H7 (cell line): Measurements from ENCODE around the gene PLA2G4A. TPM values are rescaled to one million over a fixed set of nuclear protein-coding genes. Genes with fewer than 3 reads are reported as not detected.

ENCODE experiments used
- DNase-seq: peaks from one replicate; pipeline ENCODE4 v3.0.0; 2012
- H3K27me3 ChIP-seq: 2 replicates; pipeline ENCODE4 v1.6.0; 2011; ENCODE audit warnings: mild to moderate bottlenecking, low read length; ENCODE audit not compliant: control insufficient read depth, insufficient read depth
- H3K36me3 ChIP-seq: replicated peaks from 2 replicates; pipeline ENCODE4 v1.5.1; 2011; ENCODE audit warnings: low read length; ENCODE audit not compliant: control insufficient read depth, insufficient read depth
- H3K4me3 ChIP-seq: 2 replicates; pipeline ENCODE4 v1.5.1; 2011; ENCODE audit warnings: low read depth, mild to moderate bottlenecking, control low read depth, low read length, moderate library complexity; ENCODE audit not compliant: insufficient read depth
- total RNA-seq: library from RNA; depleted of rRNA; stranded (reverse); fragments of >200 nt; shearing (Covaris generic); gene quantifications from 2 replicates; pipeline ENCODE4 v1.2.3, GENCODE V29; 2014

PLA2G4A gene
- total RNA-seq, 1 experiment from 2014 or later = 1.1 TPM

DNA sequence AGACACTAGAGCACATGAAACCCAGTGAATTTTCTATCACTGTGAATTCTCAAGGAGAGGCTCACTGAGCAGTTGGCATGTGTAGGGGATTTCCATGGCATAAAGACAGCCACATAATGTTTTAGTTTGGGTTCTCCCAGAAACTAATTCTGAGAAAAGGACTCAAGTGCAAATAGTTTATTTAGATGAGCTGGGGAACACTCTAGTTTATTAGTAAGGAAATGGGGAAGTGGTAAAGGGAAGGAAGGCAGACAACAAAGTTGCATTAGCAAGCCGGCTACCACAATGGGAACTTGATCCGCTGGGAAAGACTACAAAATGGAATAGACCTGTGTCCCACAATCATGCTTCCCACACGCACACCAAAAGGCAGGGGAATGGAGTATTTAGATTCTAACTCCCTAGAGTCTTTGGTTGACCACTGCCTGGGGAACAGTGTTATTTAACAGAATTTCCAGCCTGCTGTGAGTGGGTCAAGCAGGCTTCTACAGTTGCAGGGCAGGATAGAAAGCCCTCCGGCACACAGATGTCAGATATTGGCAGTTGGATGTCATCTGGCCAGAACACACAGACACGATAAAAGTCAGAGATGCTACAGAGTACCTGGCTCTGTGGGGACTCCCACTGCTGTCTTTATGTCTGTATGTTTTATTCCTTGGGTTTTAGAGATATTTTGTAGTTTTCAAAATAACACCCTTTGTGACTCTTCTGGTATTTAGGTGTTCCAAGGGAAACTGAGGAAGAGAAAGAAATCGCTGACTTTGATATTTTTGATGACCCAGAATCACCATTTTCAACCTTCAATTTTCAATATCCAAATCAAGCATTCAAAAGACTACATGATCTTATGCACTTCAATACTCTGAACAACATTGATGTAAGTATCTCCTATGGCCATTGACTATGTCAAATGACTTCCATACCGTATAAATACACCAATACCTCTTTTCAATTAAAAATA lies 150.1 kb downstream of the PLA2G4A start:
- no peak overlapping the region for H3K4me3 ChIP-seq

DNA sequence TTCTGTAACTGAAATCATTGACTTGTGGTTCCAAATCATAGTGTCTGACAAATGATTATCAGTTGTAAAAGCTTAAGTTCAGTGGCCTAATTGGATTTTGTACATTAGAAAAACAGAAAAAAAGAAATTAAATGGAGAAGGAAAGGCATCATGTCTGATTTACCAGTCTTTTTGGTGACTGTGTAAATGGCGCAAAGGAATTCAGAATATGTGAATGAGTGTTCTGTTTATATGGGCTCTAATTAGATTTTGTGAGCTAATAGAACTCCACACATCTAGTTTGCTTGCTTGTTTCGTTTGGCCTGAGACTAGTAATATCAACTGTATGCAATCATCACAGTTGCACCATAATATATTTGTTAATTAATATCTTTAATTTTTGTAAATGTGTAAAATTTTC lies 151.7 kb downstream of the PLA2G4A start:
- no peaks in the 10 kb centered on the region for H3K27me3 ChIP-seq
- no peaks in the 10 kb centered on the region for H3K36me3 ChIP-seq
- H3K4me3 ChIP-seq = no peak overlapping the region
- no peak for DNase-seq

More for the DNA sequence above, 150.1 kb downstream of the PLA2G4A start:
- DNase-seq = no peak
- Histone ChIP-seq H3K36me3 (no peaks in the 10 kb centered on the region), H3K27me3 (no peaks in the 10 kb centered on the region)

DNA sequence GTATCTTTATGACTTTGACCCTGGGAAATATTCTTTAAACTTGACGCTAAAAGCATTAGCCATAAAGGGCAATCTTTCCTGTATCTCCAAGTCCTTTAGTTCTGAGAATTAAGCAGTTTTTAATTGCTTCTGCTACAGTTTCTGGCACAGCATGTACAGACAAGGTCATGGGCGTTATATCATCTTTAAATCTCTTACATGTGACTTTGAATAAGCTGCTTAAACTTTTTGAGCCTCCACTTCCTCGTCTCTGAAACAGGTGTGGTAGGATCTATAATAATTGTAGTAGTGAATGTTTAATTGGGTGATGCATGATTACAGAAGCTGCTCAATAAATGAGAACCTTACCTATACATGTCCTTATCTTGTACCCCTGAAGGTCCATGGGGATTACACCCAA lies 153.4 kb downstream of the PLA2G4A start:
- H3K27me3 ChIP-seq = no peaks in the 10 kb centered on the region; the same call in 1 of the 2 replicates
- H3K4me3 ChIP-seq = no peak overlapping the region
- DNase-seq = no peak

DNA sequence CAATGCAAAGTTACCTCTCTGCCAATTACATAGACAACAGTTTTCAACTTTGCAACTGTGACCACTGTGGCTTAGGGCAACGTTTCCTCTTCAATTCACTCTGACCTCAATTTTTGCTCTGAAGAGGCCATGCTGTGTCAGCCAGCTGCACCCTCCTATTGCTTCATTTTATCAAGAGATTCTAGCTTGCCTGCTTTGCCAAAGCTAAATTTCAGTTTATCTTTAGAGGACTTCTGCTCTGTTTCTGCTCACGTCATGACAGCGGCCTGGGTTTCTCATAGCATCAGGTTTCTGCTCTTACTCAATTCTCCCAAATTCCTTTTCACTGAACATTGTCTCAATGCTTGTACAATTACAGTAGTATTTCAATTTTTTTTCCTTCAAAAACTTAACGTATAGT lies 154.6 kb downstream of the PLA2G4A start:
- no peaks in the 10 kb centered on the region for H3K36me3 ChIP-seq
- no peak for DNase-seq
- no peaks in the 10 kb centered on the region; the same call in 1 of the 2 replicates for H3K27me3 ChIP-seq
- no peak overlapping the region for H3K4me3 ChIP-seq

More for the DNA sequence above, 153.4 kb downstream of the PLA2G4A start:
- no peaks in the 10 kb centered on the region for H3K36me3 ChIP-seq

DNA sequence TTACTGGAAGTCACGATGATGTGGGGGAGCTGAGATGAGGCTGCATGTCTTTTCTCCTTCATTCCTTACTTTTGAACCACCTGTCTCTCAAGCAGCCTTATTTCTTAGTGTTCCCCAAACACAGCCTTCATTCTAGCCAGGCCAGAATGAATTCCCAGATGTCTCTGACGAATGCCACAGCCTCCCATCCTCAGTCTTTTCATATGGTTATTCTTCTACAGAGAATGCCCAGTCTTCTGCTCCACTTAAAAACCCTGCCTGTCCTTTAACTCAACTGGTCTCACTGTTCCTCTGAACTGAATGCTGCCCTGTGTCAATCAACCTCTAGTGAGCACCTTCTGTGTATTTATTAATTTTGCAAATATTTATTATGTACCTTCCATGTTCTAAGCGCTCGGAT lies 156.2 kb downstream of the PLA2G4A start:
- DNase-seq = peak; percentile 27
- H3K27me3 ChIP-seq = no peaks in the 10 kb centered on the region; the same call in 1 of the 2 replicates
- H3K4me3 ChIP-seq = no peak overlapping the region
- no peaks in the 10 kb centered on the region for H3K36me3 ChIP-seq

DNA sequence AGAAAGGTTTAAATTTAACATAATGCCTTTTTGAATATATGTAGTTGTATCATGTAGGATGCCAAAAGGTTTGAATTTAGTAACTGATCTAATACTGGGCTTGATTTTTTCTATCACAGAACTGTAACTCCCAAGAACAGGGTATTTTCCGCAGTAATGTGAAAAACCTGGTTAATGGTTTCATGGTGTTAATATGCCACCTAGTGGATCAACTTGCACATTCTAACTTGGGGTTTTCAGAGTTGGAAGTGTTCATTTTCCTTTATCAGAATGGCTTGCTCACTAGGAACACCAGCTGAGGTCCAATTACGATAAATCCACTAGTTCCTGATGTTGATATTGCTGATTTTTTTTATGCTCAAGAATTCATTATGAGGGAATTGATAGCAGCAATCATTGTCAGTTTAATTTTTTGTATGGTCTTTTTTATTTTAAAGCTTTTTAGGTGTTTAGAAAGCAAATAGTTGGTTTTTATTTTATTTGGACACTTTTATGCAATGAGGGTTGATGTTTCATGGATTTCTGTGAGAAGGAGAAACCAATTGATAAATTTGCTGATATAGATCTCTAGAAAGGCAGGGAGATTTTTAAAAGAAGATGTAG lies 157.2 kb downstream of the PLA2G4A start:
- Histone ChIP-seq H3K4me3 (no peak overlapping the region), H3K36me3 (no peaks in the 10 kb centered on the region), H3K27me3 (no peaks in the 10 kb centered on the region; the same call in 1 of the 2 replicates)
- DNase-seq = peak; percentile 28

DNA sequence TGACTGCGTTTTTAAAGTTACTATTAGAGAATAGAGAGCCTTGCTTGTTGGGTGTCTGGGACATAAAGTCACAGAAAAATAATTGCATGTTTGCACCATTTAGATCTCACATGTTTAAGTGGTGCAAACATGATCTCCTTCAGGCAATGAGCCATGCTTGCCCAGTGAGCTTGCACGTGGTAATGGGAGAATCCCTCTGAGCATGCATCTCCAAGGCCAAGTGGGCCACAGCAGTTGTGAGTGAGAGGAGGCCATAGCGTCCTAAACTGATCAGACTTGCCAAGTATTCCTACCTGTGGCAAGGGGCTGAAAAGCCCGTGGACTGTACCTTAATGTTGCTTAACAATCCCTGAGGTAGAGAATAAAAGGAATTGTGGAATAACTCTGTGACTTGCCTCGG lies 158.3 kb downstream of the PLA2G4A start:
- Histone ChIP-seq H3K4me3 (no peak overlapping the region), H3K36me3 (no peaks in the 10 kb centered on the region), H3K27me3 (no peaks in the 10 kb centered on the region; the same call in 1 of the 2 replicates)
- DNase-seq = no peak

DNA sequence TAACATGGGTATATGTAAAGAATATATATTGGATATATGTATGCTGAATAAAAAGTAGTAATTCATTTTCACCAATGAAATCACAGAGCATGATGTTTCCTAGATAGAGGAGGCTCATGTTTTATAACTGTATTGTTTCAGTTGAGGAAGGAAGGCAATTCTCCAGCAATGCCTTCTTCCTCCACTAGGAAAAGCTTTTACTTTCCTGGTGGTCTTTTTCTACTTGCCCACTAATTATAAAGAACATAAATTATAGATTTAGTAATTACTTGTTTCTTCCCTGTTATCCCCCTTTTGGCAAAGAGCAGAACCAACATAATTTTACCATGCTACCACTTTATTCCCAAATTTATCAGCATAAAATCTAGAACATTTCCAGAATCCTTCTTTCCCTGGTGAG lies 159.0 kb downstream of the PLA2G4A start:
- no peaks in the 10 kb centered on the region for H3K36me3 ChIP-seq
- no peak overlapping the region for H3K4me3 ChIP-seq
- no peaks in the 10 kb centered on the region; the same call in 1 of the 2 replicates for H3K27me3 ChIP-seq
- no peak for DNase-seq

DNA sequence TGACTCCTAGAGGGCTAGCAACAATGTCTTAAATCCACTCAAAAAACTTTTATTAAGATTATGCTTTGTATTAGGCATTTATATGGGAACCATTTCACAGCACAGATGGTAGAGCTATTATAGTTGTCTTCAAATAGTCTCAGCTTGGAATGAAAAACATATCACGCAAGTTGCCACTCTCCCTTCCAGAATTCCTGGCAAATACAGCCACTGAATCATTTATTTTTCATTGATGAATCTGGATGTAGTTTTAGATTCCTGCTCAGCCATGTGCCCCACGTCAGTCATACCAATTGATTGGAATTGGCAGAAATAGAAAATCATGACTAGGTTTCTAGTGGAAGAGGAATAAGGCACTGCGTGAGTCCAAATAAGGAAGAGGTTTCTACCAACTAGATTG lies 165.2 kb downstream of the PLA2G4A start:
- DNase-seq = no peak
- Histone ChIP-seq H3K27me3 (no peaks in the 10 kb centered on the region), H3K36me3 (no peaks in the 10 kb centered on the region), H3K4me3 (no peak overlapping the region)

DNA sequence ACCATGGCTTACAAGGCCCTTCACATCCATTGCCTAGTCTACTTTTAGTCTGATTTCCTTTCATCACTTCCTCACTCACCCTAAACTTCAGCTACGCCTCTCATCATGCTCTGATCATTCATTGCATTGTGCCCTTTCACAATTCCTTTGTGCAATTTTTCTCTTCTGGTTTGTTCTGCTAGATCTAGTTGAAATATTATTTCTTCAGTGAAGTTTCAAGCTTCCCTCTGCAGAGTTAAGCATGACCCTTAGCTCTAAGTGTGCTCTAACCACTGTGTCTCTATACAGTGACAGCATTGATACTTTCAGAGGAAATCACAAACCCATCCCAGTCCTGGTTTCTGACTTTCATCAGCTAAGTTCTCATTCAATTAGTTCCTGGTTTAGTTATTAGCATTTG lies 166.1 kb downstream of the PLA2G4A start:
- no peak overlapping the region for H3K4me3 ChIP-seq
- no peak for DNase-seq
- H3K36me3 ChIP-seq = no peaks in the 10 kb centered on the region

DNA sequence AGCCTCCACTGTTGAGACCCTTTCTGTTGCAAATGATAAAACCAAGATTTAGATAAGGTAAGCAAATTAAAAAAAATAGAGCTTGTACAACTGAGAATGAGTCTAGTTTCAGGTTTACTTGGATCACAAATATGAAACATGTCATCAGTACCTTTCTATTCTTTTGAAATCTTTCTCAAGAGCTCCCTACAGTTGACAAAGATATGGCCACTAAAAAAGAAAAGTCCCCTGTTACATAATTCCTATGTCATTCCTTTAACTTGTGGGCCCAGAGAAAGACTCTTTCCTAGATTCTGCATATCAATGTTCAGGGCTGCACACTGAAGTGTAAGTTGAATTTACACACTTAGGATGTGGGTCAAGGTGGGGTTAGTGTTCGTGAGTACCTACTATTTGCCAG lies 168.1 kb downstream of the PLA2G4A start:
- DNase-seq = no peak
- no peaks in the 10 kb centered on the region for H3K27me3 ChIP-seq
- no peaks in the 10 kb centered on the region for H3K36me3 ChIP-seq
- no peak overlapping the region for H3K4me3 ChIP-seq

More for the DNA sequence above, 166.1 kb downstream of the PLA2G4A start:
- no peaks in the 10 kb centered on the region for H3K27me3 ChIP-seq

DNA sequence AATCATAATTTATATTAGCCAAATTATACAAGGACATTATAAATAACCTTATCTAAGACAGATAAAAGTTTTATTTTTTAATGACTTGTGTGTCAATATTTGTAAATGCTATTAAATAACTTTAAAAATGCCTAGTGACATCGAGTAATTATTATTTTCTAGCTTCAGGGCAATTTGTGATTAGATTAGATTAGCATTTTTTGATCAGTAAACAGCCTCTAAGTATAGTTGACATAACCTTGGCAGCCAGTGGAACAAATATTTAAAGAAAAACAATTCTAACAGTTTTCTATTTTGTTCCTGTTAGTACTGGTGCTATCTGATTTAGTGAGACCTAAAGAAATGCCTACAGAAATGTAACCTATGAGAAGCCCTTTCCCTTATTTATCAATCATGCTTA lies 169.1 kb downstream of the PLA2G4A start:
- Histone ChIP-seq H3K36me3 (no peaks in the 10 kb centered on the region), H3K27me3 (no peaks in the 10 kb centered on the region), H3K4me3 (no peak overlapping the region)
- DNase-seq = no peak

DNA sequence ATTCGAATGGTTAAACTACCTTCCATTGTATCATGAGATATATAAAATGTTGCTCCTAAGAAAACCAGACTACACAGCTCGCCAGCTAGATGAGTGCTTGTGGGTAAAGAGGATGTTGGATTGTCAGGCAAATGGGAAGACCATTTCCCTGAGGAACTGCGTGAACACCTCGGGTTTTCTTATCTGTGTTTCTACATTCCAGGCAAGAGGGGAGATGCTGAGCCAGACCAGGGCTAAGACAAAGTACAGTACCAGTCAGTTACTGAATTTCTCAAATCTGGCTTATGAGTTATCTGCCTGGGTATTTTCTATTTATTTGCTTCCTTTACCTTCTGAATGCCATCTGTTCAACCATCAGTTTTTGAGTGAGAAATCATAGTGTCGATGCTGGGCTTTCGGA lies 170.8 kb downstream of the PLA2G4A start:
- no peak for DNase-seq

DNA sequence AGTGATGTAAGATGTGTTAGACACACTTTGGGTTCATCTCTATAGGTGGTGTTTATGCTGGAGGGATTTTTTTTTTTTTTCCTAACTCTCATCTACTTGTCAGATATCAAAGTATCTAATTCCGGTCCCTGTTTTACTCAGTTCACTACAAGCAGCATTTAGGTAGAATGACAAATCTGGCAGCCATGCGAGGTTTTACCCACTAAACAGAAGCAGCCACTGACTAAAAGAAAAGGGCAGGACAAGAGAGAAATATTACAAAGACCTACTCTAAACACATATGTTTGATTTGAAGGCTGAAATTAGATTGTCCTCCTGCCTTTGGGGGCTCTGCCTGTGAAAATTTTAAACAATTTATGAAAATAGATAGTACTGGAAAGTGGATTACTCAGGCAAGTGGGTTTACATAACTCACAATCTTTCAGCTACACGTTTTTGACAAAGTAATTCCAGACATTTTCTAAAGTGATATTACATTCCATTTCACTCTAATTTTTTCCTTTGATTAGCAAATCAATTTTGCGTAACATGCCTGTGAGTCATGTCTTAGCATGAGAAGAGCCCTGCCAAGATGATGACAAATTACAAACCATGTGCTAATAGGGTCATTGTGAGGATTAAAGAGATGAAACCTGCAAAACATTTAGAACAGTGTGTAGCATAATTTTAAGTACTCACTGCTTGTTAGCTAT lies 172.6 kb downstream of the PLA2G4A start:
- H3K4me3 ChIP-seq = no peak overlapping the region
- no peak for DNase-seq
- no peaks in the 10 kb centered on the region for H3K27me3 ChIP-seq
- H3K36me3 ChIP-seq = no peaks in the 10 kb centered on the region

More for the DNA sequence above, 170.8 kb downstream of the PLA2G4A start:
- H3K36me3 ChIP-seq = no peaks in the 10 kb centered on the region
- no peak overlapping the region for H3K4me3 ChIP-seq
- H3K27me3 ChIP-seq = no peaks in the 10 kb centered on the region
